HEK293 (cell line): ENCODE measurements around the gene MYO1D.

ENCODE experiments used
- CTCF ChIP-seq: fragments of 450-650 bp; formaldehyde crosslinking; IDR thresholded peaks from 2 replicates; pipeline ENCODE4 v1.5.1; 2016; ENCODE audit warnings: missing biosample characterization, missing genetic modification characterization
- PRDM1 ChIP-seq: fragments of 450-650 bp; formaldehyde crosslinking; IDR thresholded peaks from 2 replicates; pipeline ENCODE4; 2016; ENCODE audit warnings: missing biosample characterization, missing genetic modification characterization
- ZBTB10 ChIP-seq: fragments of 450-650 bp; formaldehyde crosslinking; IDR thresholded peaks from 2 replicates; pipeline ENCODE4 v1.5.1; 2016; ENCODE audit warnings: missing biosample characterization, missing genetic modification characterization
- ZBTB11 ChIP-seq: fragments of 450-650 bp; formaldehyde crosslinking; conservative IDR thresholded peaks from 2 replicates; pipeline ENCODE4 v1.5.1; 2016; ENCODE audit warnings: low read depth, missing biosample characterization, missing genetic modification characterization
- ZNF148 ChIP-seq: fragments of 450-650 bp; formaldehyde crosslinking; IDR thresholded peaks from 2 replicates; pipeline ENCODE4 v1.5.0; 2017; ENCODE audit warnings: missing biosample characterization, missing genetic modification characterization, borderline replicate concordance
- ZNF174 ChIP-seq: fragments of 450-650 bp; formaldehyde crosslinking; IDR thresholded peaks from 2 replicates; pipeline ENCODE4 v1.5.0; 2017; ENCODE audit warnings: missing biosample characterization, mild to moderate bottlenecking, missing genetic modification characterization
- ZNF549 ChIP-seq: fragments of 450-650 bp; IDR thresholded peaks from 2 replicates; pipeline ENCODE4 v1.5.1; 2018; ENCODE audit warnings: missing biosample characterization, missing genetic modification characterization, mild to moderate bottlenecking, inconsistent platforms, moderate library complexity
- ZNF560 ChIP-seq: fragments of 450-650 bp; formaldehyde crosslinking; IDR thresholded peaks from 2 replicates; pipeline ENCODE4 v1.5.1; 2017; ENCODE audit warnings: missing biosample characterization, missing genetic modification characterization, borderline replicate concordance

GRCh38 chr17:32549559-32549958 lies 327.4 kb downstream of the MYO1D start:
- TF ChIP-seq ZNF174 (tag by site-specific recombination) (no peak), ZBTB11 (tag by site-specific recombination) (no peak), CTCF (tag by site-specific recombination) (no peak), ZNF560 (tag by site-specific recombination) (no peak), ZBTB10 (tag by site-specific recombination) (no peak), ZNF549 (no peak), PRDM1 (no peak), ZNF148 (tag by site-specific recombination) (no peak)
